DOHH2 (cell line): ENCODE results near the gene PARVB.

ENCODE experiments used
- CTCF ChIP-seq: fragments of 200-600 bp; sonication (generic); IDR thresholded peaks from one replicate; pipeline ENCODE4 v1.5.1; 2014; ENCODE audit warnings: antibody characterized with exemption, mild to moderate bottlenecking, low read depth, low read length; ENCODE audit not compliant: poor library complexity, severe bottlenecking
- EZH2phosphoT487 ChIP-seq: fragments of 200-600 bp; sonication (generic); IDR thresholded peaks from 2 replicates; pipeline ENCODE4 v1.6.1; 2017; ENCODE audit warnings: borderline replicate concordance, mild to moderate bottlenecking, antibody characterized with exemption, low read length, moderate library complexity, mixed read lengths

- no peak for TF ChIP-seq CTCF
- no peak for TF ChIP-seq EZH2phosphoT487
Observed at GRCh38 chr22:44088976-44089570, 65.0 kb downstream of the PARVB start.
